ENCODE results near the gene PCDHGB5.
"Not testable (repeated sequence)": the region's sequence is repeated elsewhere in the genome, so short reads cannot be mapped to it uniquely, and the experiment has no call there.

The PCDHGB5 gene

DNA sequence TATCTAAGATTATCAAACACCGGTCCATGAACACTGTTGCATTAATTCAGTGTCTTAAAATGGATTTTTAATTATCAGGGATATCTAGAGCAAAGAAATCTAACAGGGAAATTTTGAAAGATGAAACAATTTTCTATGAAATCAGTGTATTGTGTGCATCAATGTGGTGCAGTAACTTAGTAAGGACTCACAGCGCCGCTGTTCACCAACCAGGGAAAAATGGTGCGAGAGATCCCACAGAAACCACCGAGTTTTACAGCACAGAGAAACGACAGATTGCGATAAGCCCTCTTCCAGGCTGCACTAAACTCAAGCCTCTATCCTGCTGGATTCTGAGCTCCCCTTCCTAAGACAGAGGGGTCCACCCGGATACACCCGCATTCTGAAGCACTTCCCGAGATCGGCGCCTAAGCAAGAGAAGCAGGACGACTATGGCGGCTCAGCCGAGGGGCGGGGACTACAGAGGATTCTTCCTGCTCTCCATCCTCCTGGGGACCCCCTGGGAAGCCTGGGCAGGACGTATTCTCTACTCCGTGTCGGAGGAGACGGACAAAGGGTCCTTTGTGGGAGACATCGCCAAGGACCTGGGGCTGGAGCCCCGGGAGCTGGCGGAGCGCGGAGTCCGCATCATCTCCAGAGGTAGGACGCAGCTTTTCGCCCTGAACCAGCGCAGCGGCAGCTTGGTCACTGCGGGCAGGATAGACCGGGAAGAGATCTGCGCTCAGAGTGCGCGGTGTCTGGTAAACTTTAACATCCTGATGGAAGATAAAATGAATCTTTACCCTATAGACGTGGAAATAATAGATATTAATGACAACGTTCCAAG is 15.1 kb upstream of the PCDHGB5 start, which contains the start of gene PCDHGA7:
Gene PCDHGA7 (plus strand): TSS at position 274 of the 826 bp plus-strand sequence. CDS start 158 bp downstream, at position 432.
- no peak for DNase-seq (ENCODE audit: low read depth)

DNA sequence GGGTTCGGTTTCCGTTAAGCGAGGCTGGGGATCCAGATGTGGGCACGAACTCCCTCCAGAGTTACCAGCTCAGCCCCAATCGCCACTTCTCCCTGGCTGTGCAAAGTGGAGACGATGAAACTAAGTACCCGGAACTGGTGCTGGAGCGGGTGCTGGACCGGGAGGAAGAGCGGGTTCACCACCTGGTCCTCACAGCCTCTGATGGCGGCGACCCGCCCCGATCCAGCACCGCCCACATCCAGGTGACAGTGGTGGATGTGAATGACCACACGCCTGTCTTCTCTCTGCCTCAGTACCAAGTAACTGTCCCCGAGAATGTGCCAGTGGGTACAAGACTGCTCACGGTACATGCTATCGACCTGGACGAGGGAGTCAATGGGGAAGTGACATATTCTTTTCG is 14.4 kb upstream of the PCDHGB5 start:
- no peak for DNase-seq (ENCODE audit: low read depth)

DNA sequence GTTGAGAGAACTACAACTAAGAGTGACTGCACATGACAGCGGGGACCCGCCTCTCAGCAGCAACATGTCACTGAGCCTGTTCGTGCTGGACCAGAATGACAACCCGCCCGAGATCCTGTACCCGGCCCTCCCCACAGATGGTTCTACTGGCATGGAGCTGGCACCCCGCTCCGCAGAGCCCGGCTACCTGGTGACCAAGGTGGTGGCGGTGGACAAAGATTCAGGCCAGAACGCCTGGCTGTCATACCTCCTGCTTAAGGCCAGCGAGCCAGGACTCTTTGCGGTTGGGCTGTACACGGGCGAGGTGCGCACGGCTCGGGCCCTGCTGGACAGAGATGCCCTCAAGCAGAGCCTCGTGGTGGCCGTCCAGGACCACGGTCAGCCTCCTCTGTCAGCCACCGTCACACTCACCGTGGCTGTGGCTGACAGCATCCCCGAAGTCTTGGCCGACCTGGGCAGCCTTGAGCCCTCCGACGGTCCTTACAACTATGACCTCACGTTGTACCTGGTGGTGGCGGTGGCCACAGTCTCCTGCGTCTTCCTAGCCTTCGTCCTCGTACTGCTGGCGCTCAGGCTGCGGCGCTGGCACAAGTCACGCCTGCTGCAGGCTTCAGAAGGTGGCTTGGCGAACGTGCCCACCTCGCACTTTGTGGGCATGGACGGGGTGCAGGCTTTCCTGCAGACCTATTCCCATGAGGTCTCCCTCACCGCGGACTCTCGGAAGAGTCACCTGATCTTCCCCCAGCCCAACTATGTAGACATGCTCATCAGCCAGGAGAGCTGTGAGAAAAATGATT is 13.1 kb upstream of the PCDHGB5 start:
- no peak for DNase-seq (ENCODE audit: low read depth)

DNA sequence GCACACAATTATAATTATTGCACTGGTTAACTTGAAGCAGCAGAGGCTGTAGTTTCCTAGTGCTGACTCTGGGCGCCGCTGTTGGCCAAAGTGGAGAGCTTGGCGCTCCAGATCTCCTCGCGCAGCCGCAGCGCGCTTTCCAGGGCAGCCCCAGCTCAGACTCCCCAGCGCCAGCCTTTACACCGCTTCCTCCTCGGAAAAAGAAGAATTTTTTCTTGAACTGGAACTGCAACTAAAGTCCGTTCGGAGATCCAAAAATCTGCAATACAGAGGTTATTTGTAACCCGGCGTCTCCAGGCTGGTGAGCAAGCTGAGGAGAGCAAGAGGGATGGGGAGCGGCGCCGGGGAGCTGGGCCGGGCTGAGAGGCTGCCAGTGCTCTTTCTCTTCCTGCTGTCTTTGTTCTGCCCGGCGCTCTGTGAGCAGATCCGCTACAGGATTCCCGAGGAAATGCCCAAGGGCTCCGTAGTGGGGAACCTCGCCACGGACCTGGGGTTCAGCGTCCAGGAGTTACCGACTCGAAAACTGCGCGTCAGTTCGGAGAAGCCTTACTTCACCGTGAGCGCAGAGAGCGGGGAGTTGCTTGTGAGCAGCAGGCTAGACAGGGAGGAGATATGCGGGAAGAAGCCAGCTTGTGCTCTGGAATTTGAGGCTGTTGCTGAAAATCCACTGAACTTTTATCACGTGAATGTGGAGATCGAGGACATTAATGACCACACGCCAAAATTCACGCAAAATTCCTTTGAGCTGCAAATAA is 10.0 kb upstream of the PCDHGB5 start, which contains the start of gene PCDHGB4:
Gene PCDHGB4 (plus strand): TSS at position 142 of the 755 bp plus-strand sequence. CDS start 187 bp downstream, at position 329.
- not testable (repeated sequence) for DNase-seq (ENCODE audit: low read depth)

DNA sequence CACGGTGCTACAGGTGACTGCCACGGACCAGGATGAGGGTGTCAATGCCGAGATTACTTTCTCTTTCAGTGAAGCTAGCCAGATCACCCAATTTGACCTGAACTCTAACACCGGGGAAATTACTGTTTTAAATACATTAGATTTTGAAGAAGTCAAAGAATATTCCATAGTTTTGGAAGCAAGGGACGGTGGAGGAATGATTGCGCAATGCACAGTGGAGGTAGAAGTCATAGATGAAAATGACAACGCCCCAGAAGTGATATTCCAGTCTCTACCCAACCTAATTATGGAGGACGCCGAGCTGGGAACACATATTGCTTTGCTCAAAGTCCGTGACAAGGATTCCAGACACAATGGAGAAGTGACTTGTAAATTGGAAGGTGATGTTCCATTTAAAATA is 9.1 kb upstream of the PCDHGB5 start:
- no peak for DNase-seq (ENCODE audit: low read depth)

DNA sequence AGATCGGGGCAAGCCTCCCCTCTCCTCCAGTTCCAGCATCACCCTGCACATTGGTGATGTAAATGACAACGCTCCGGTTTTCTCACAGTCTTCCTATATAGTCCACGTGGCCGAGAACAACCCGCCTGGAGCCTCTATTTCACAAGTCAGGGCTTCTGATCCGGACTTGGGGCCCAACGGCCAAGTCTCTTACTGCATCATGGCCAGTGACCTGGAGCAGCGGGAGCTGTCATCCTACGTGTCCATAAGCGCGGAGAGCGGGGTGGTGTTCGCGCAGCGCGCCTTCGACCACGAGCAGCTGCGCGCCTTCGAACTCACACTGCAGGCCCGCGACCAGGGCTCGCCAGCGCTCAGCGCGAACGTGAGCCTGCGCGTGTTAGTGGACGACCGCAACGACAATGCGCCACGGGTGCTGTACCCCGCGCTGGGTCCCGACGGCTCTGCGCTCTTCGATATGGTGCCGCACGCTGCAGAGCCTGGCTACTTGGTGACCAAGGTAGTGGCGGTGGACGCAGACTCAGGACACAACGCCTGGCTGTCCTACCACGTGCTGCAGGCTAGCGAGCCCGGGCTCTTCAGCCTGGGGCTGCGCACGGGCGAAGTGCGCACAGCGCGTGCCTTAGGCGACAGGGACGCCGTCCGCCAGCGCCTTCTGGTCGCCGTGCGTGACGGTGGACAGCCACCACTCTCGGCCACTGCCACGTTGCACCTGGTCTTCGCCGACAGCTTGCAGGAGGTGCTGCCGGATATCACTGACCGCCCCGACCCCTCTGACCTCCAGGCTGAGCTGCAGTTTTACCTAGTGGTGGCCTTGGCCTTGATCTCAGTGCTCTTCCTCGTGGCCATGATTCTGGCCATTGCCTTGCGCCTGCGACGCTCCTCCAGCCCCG is 8.3 kb upstream of the PCDHGB5 start:
- DNase-seq (ENCODE audit: low read depth), result no peak

DNA sequence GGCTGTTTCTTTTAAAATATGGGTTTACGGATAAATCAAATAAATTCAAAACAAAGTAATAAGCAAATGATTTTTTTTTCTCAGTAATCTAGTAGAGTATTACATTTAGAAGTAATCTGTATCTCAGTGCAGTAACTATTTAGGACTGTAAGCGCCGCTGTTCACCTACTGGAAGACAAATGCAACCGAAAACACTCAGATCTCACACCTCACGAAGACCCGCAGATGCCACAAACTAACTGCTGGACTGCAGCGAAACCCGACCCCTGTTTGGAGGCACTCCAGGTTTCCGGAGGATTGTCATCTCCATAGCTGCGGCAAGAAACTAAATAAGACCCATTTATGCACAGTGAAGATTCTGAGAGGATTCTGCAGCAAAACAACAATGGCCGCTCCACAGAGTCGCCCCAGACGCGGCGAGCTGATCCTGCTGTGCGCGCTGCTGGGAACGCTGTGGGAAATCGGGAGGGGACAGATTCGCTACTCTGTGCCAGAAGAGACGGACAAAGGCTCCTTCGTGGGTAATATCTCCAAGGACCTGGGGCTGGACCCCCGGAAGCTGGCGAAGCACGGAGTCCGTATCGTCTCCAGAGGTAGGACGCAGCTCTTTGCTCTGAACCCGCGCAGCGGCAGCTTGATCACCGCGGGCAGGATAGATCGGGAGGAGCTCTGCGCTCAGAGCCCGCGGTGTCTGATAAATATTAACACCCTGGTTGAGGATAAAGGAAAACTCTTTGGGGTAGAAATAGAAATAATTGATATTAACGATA is 5.1 kb upstream of the PCDHGB5 start, which contains the start of gene PCDHGA8:
Gene PCDHGA8 (plus strand): TSS at position 205 of the 770 bp plus-strand sequence. CDS start 181 bp downstream, at position 386.
- DNase-seq (ENCODE audit: low read depth), result no peak

DNA sequence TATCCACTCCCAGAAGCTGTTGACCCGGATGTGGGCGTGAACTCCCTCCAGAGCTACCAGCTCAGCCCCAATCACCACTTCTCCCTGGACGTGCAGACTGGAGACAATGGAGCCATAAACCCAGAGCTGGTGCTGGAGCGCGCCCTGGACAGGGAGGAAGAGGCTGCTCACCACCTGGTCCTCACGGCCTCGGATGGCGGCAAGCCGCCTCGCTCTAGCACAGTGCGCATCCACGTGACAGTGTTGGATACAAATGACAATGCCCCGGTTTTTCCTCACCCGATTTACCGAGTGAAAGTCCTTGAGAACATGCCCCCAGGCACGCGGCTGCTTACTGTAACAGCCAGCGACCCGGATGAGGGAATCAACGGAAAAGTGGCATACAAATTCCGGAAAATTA is 4.5 kb upstream of the PCDHGB5 start:
- no peak for DNase-seq (ENCODE audit: low read depth)

DNA sequence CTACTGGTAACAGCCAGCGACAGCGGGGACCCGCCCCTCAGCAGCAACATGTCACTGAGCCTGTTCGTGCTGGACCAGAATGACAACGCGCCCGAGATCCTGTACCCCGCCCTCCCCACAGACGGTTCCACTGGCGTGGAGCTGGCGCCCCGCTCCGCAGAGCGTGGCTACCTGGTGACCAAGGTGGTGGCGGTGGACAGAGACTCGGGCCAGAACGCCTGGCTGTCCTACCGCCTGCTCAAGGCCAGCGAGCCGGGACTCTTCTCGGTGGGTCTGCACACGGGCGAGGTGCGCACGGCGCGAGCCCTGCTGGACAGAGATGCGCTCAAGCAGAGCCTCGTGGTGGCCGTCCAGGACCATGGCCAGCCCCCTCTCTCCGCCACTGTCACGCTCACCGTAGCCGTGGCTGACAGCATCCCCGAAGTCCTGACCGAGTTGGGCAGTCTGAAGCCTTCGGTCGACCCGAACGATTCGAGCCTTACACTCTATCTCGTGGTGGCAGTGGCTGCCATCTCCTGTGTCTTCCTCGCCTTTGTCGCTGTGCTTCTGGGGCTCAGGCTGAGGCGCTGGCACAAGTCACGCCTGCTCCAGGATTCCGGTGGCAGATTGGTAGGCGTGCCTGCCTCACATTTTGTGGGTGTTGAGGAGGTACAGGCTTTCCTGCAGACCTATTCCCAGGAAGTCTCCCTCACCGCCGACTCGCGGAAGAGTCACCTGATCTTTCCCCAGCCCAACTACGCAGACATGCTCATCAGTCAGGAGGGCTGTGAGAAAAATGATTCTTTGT is 3.2 kb upstream of the PCDHGB5 start:
- not testable (repeated sequence) for DNase-seq (ENCODE audit: low read depth)

DNA sequence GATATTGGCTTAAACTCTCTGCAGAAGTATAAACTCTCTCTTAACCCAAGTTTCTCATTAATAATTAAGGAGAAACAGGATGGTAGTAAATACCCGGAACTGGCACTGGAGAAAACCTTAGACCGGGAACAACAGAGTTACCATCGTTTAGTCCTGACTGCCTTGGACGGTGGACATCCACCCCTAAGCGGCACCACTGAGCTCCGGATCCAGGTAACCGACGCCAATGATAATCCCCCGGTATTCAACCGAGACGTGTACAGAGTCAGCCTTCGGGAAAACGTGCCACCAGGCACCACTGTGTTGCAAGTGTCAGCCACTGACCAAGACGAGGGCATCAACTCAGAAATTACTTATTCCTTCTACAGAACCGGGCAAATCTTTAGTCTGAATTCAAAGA is 861 bp downstream of the PCDHGB5 start:
- DNase-seq (ENCODE audit: low read depth), result no peak

DNA sequence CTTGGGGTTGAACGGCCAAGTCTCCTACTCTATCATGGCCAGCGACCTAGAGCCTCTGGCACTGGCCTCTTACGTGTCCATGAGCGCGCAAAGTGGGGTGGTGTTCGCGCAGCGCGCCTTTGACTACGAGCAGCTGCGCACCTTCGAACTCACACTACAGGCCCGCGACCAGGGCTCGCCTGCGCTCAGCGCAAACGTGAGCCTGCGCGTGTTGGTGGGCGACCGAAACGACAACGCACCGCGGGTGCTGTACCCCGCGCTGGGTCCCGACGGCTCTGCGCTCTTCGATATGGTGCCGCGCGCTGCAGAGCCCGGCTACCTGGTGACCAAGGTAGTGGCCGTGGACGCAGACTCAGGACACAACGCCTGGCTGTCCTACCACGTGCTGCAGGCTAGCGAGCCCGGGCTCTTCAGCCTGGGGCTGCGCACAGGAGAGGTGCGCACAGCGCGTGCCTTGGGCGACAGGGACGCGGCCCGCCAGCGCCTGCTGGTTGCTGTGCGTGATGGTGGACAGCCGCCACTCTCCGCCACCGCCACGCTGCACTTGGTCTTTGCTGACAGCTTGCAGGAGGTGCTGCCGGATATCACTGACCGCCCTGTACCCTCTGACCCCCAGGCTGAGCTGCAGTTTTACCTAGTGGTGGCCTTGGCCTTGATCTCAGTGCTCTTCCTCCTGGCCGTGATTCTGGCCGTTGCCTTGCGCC is 2.0 kb downstream of the PCDHGB5 start:
- DNase-seq (ENCODE audit: low read depth), result no peak

DNA sequence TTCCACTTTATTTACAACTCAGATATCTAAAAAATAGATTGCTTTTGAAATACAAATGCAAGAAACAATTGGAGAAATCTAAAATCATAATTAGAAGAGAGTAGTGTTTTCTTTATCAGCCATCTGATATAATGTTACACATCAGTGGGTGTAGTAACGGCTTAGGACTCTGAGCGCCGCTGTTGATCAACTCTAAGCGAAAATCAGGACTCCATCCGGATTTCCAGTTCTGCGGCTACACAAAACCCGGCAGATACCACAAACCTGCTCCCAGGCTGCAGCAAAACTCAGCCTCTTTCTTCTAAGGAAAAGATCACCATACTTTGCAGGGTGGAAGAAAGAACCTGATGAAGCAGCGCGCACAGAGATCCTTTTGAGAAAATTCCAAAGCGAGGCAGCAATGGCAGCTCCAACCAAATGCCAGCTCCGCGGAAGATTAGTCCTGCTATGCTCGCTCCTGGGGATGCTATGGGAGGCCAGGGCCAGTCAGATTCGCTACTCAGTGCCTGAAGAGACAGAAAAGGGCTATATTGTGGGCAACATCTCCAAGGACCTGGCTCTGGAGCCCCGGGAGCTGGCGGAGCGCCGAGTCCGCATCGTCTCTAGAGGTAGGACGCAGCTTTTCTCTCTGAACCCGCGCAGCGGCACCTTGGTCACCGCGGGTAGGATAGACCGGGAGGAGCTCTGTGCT is 5.0 kb downstream of the PCDHGB5 start, which contains the start of gene PCDHGA9:
Gene PCDHGA9 (plus strand): TSS at position 226 of the 691 bp plus-strand sequence. CDS start 175 bp downstream, at position 401.
- no peak for DNase-seq (ENCODE audit: low read depth)

DNA sequence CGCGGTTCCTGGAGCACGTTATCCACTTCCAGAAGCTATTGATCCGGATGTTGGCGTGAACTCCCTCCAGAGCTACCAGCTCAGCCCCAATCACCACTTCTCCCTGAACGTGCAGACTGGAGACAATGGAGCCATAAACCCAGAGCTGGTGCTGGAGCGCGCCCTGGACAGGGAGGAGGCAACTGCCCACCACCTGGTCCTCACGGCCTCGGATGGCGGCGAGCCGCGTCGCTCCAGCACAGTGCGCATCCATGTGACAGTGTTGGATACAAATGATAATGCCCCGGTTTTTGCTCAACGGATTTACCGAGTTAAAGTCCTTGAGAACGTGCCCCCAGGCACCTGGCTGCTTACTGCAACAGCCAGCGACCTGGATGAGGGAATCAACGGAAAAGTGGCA is 5.6 kb downstream of the PCDHGB5 start:
- DNase-seq (ENCODE audit: low read depth), result no peak

DNA sequence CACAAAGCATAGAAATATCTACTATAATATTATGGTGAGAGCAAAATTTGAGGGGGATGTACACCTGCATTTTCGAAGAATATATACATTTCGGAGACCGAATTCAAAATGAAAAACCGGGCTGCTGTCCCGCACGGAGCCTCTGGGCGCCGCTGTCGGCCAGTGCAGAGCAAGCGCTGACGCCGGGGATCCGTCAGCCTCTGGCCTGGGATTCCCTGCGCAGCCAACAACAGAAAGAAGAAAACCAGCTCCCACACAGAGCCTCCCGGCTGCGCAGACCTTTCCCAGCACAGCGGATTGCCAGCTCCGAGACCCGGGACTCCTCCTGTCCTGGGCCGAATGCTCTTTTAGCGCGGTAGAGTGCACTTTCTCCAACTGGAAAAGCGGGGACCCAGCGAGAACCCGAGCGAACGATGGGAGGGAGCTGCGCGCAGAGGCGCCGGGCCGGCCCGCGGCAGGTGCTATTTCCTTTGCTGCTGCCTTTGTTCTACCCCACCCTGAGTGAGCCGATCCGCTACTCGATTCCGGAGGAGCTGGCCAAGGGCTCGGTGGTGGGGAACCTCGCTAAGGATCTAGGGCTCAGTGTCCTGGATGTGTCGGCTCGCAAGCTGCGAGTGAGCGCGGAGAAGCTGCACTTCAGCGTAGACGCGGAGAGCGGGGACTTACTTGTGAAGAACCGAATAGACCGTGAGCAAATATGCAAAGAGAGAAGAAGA is 10.2 kb downstream of the PCDHGB5 start, which contains the start of gene PCDHGB6:
Gene PCDHGB6 (plus strand): TSS at position 232 of the 716 bp plus-strand sequence. CDS start 182 bp downstream, at position 414.
- DNase-seq (ENCODE audit: low read depth), result peak; percentile 24

DNA sequence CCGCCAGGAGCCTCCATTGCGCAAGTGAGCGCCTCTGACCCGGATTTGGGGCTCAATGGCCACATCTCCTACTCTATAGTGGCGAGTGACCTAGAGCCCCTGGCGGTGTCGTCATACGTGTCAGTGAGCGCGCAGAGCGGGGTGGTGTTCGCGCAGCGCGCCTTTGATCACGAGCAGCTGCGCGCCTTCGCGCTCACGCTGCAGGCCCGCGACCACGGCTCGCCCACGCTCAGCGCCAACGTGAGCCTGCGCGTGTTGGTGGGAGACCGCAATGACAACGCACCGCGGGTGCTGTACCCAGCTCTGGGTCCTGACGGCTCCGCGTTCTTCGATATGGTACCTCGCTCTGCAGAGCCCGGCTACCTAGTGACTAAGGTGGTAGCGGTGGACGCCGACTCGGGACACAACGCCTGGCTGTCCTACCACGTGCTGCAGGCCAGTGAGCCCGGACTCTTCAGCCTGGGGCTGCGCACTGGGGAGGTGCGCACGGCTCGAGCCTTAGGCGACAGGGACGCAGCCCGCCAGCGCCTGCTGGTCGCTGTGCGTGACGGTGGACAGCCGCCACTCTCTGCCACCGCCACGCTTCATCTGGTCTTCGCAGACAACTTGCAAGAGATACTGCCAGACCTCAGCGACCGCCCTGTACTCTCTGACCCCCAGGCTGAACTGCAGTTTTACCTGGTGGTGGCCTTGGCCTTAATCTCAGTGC is 12.0 kb downstream of the PCDHGB5 start:
- no peak for DNase-seq (ENCODE audit: low read depth)

DNA sequence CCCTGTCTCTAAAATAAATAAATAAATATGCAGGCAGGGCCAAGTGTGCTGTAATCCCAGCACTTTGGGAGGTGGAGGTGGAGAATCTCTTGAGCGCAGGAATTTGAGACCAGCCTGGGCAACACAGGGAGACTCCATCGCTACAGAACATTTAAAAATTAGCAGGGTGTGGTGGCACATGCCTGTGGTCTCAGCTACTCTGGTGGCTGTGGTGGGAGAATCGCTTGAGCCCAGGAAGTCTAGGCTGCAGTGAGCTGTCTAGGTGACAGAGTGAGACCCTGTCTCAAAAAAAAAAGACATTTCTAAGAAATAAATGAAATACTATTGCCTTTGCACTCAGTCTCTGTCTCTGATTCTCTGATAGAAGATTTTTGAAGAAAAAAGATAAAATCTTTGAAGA is 13.8 kb downstream of the PCDHGB5 start:
- no peak for DNase-seq (ENCODE audit: low read depth)

Data from activated T-cell treated with anti-CD3 and anti-CD28 coated beads for 24 hours (primary cell).